Keratinocyte (primary cell): ENCODE results near the gene NRG2.

ENCODE experiments used
- CTCF ChIP-seq, 3 experiments: IDR thresholded peaks in 1 of 3; conservative IDR thresholded peaks in 1 of 3; optimal IDR thresholded peaks in 1 of 3; 2 replicates in 2 of 3; 3 replicates in 1 of 3; pipeline versions ENCODE3 to v1.5.1; 2011; ENCODE audit warnings: low read length in 3 of 3, mild to moderate bottlenecking in 3 of 3, moderate library complexity in 2 of 3, control low read depth in 1 of 3, inconsistent platforms in 1 of 3; ENCODE audit not compliant: insufficient read depth in 2 of 3; ENCODE audit errors: extremely low read depth in 1 of 3
- EZH2 ChIP-seq: IDR thresholded peaks from one replicate; pipeline ENCODE4 v1.6.1; 2012; ENCODE audit warnings: inconsistent platforms, mild to moderate bottlenecking, low read length, moderate library complexity

- TF ChIP-seq EZH2 (no peak), CTCF (optimal IDR thresholded peaks at IDR 0.05 in 1 of 3, IDR thresholded peaks at IDR 0.05 in 1 of 3, conservative IDR thresholded peaks at IDR 0.05 in 1 of 3; ENCODE audit: extremely low read depth in 1 of 3, insufficient read depth in 2 of 3, low read length in 3 of 3) (no peak)
These were observed 171.5 kb downstream of the NRG2 start for GRCh38 chr5:139871614-139872013.
